Lower leg skin (tissue), 3 donors: ENCODE measurements around the gene PRKCH.

Experiments
- CTCF ChIP-seq, 3 donors: fragments of 450-650 bp; IDR thresholded peaks; one replicate each; pipeline ENCODE4 v1.5.1; 2016; ENCODE audit warnings: antibody characterized with exemption in 3 of 3, mild to moderate bottlenecking in 3 of 3, moderate library complexity in 2 of 3
- POLR2A ChIP-seq, 2 donors: fragments of 450-650 bp; IDR thresholded peaks; one replicate each; pipeline ENCODE4 v1.6.1; 2016 to 2017; ENCODE audit warnings: antibody characterized with exemption in 2 of 2, mild to moderate bottlenecking in 1 of 2, moderate library complexity in 1 of 2

GRCh38 chr14:61567838-61568571 lies 246.6 kb downstream of the PRKCH start:
- TF ChIP-seq CTCF (IDR thresholded peaks at IDR 0.05) (no peak), POLR2A (IDR thresholded peaks at IDR 0.05) (no peak)
